Epithelial cell of proximal tubule (primary cell): Measurements from ENCODE around the gene SPINT1. TPM values are rescaled to one million over a fixed set of nuclear protein-coding genes. Genes with fewer than 3 reads are reported as not detected.

ENCODE experiments used
- DNase-seq: peaks from one replicate; pipeline ENCODE4 v3.0.0-alpha.2; 2011; ENCODE audit warnings: low read depth
- H3K4me3 ChIP-seq: 2 replicates; pipeline ENCODE4 v1.5.1; 2011; ENCODE audit warnings: low read depth, mild to moderate bottlenecking, low read length
- CTCF ChIP-seq: conservative IDR thresholded peaks from 2 replicates; pipeline ENCODE4 v1.5.1; 2012; ENCODE audit warnings: low read depth, mild to moderate bottlenecking, low read length
- total RNA-seq: library from RNA; depleted of rRNA; stranded (reverse); fragments of >200 nt; gene quantifications from 2 replicates; pipeline ENCODE4 v1.2.3, GENCODE V29; 2015

The SPINT1 gene
- total RNA-seq, 1 donor from 2014 or later, result 319 TPM

GRCh38 chr15:40893019-40893670 is 49.3 kb downstream of the SPINT1 start:
- no peak for DNase-seq
- H3K4me3 ChIP-seq, result no peak overlapping the region
- TF ChIP-seq CTCF, result no peak

GRCh38 chr15:40893733-40894680 is 50.2 kb downstream of the SPINT1 start, which contains the start of gene VPS18:
VPS18 (plus strand) TSS chr15:40894450; CDS start chr15:40894769, 319 bp downstream.
- peak; percentile 68 for TF ChIP-seq CTCF
- peak; percentile 68 for DNase-seq
- H3K4me3 ChIP-seq, result peak within 1 kb of the TSS; percentile 77

- no peak for DNase-seq
Observed at GRCh38 chr15:40894681-40895448, 51.0 kb downstream of the SPINT1 start.

GRCh38 chr15:40899536-40900207 is 55.8 kb downstream of the SPINT1 start:
- no peak overlapping the region for H3K4me3 ChIP-seq
- no peak for TF ChIP-seq CTCF
- no peak for DNase-seq

More at GRCh38 chr15:40894681-40895448, 51.0 kb downstream of the SPINT1 start:
- H3K4me3 ChIP-seq, result peak overlapping the region; percentile 77
- TF ChIP-seq CTCF, result peak; percentile 66

- no peak for DNase-seq
- H3K4me3 ChIP-seq, result no peak overlapping the region
- TF ChIP-seq CTCF, result no peak
Observed at GRCh38 chr15:40900256-40901052, 56.6 kb downstream of the SPINT1 start.
